ENCODE results near the gene SLC35D1. TPM values are rescaled to one million over a fixed set of nuclear protein-coding genes. Genes with fewer than 3 reads are reported as not detected.

The SLC35D1 gene
- total and polyA plus RNA-seq, 2 of the 8 experiments (the other 6 are each of a cell fraction or from before 2014, with no cell fraction given), result 1.2 to 2.7 TPM

GRCh38 chr1:67062412-67062811 lies 8.5 kb upstream of the SLC35D1 start:
- Histone ChIP-seq H3K18ac (ENCODE audit: extremely low read depth, low read length) (no peak overlapping the region), H3K9ac (replicated peaks in 1 of 4; ENCODE audit: extremely low read depth in 1 of 4, low read depth in 3 of 4, low read length in 3 of 4) (no peak overlapping the region), H3K9me3 (ENCODE audit: insufficient read depth in 2 of 2, low read depth in 1 of 2, low read length in 1 of 2) (peaks cover 2% of the 10 kb centered on the region in 2 experiments), H2BK12ac (ENCODE audit: low read depth, low read length) (no peak overlapping the region), H3K27ac (ENCODE audit: low read depth, low read length) (no peak overlapping the region), H3K36me3 (ENCODE audit: control insufficient read depth in 2 of 4, insufficient read depth in 4 of 4, low read length in 3 of 4) (no peaks in the 10 kb centered on the region), H4K5ac (ENCODE audit: insufficient read length, low read depth, low read length) (no peak overlapping the region), H3K23ac (ENCODE audit: insufficient read length) (no peak overlapping the region), H3K79me1 (ENCODE audit: low read depth, low read length) (no peaks in the 10 kb centered on the region), H4K8ac (ENCODE audit: extremely low read depth, insufficient read depth, low read length) (no peak overlapping the region), H2BK15ac (ENCODE audit: low read length) (no peak overlapping the region), H4K91ac (replicated peaks; ENCODE audit: insufficient read length, low read length) (no peak overlapping the region), H3K56ac (replicated peaks; ENCODE audit: insufficient read length, low read depth, low read length) (no peak overlapping the region), H2AFZ (ENCODE audit: low read length) (no peak overlapping the region), H3K4ac (replicated peaks; ENCODE audit: insufficient read length, low read depth, low read length) (no peak overlapping the region), H2BK120ac (replicated peaks; ENCODE audit: low read depth, low read length) (no peak overlapping the region), H3K4me2 (ENCODE audit: insufficient read depth in 1 of 2, low read depth in 2 of 2, low read length in 2 of 2) (no peak overlapping the region), H2AK5ac (ENCODE audit: low read depth, low read length) (no peak overlapping the region), H4K20me1 (replicated peaks in 1 of 2; ENCODE audit: control insufficient read depth in 1 of 2, insufficient read depth in 2 of 2, low read length in 2 of 2) (no peaks in the 10 kb centered on the region), H3K4me1 (replicated peaks in 1 of 4; ENCODE audit: control insufficient read depth in 3 of 4, insufficient read depth in 4 of 4, low read length in 3 of 4) (peaks cover 0 to 5% (median 0%) of the 10 kb centered on the region in 4 experiments; a peak in 3 of 7 replicates), H3K14ac (ENCODE audit: insufficient read length) (no peak overlapping the region), H3K27me3 (replicated peaks in 1 of 4; ENCODE audit: control insufficient read depth in 3 of 4, extremely low read depth in 1 of 4, insufficient read depth in 3 of 4, low read length in 3 of 4) (no peaks in the 10 kb centered on the region), H2BK20ac (ENCODE audit: low read length) (no peak overlapping the region), H3K4me3 (ENCODE audit: extremely low read depth in 1 of 4, insufficient read depth in 2 of 4, low read depth in 3 of 4, low read length in 4 of 4) (no peak overlapping the region), H3K79me2 (ENCODE audit: control insufficient read depth in 1 of 2, insufficient read depth in 2 of 2, low read length in 2 of 2) (no peaks in the 10 kb centered on the region), H2BK5ac (ENCODE audit: low read depth, low read length) (no peak overlapping the region), H3K23me2 (ENCODE audit: low read depth, low read length) (no peaks in the 10 kb centered on the region)
- 100% methylated on average over 1 of the region's 1 CpG; no CpG with 5 or more reads in 1 of the 2 experiments for WGBS, 2 experiments (ENCODE audit: extremely low coverage in 1 of 2, insufficient coverage in 1 of 2, insufficient read length in 1 of 2, insufficient replicate concordance in 2 of 2, low coverage in 1 of 2, low lambda C conversion rate in 2 of 2, missing lambda C conversion rate in 1 of 2)
- no peak for DNase-seq (ENCODE audit: low read depth in 1 of 2, low spot score in 2 of 2)
- no peak for FAIRE-seq
- CTCF ChIA-PET (ENCODE audit: partially characterized antibody), result interaction anchor here (1.4 kb wide), 1 partner anchor 67 kb away, joined by 4 read pairs; no protein-coding TSS in a partner anchor
- POLR2A ChIA-PET (ENCODE audit: partially characterized antibody), result no interaction called here
- TF ChIP-seq EP300 (IDR thresholded peaks at IDR 0.05; ENCODE audit: borderline replicate concordance in 1 of 2, low read depth in 2 of 2, low read length in 2 of 2) (no peak), TAF7 (optimal IDR thresholded peaks at IDR 0.05; ENCODE audit: borderline replicate concordance, low read depth, low read length) (no peak), RAD21 (IDR thresholded peaks at IDR 0.05 in 1 of 2, conservative IDR thresholded peaks at IDR 0.05 in 1 of 2; ENCODE audit: low read depth in 2 of 2, low read length in 2 of 2) (no peak), GABPA (IDR thresholded peaks at IDR 0.05; ENCODE audit: borderline replicate concordance, insufficient read depth, low read length) (no peak), SP1 (IDR thresholded peaks at IDR 0.05; ENCODE audit: low read depth, low read length) (no peak), SIRT6 (IDR thresholded peaks at IDR 0.05; ENCODE audit: low read length) (no peak), BCL11A (IDR thresholded peaks at IDR 0.05; ENCODE audit: low read depth in 2 of 2, low read length in 2 of 2) (no peak), FOSL1 (IDR thresholded peaks at IDR 0.05; ENCODE audit: insufficient read depth, low read depth, low read length) (no peak), SP2 (IDR thresholded peaks at IDR 0.05; ENCODE audit: low read length) (no peak), KDM1A (IDR thresholded peaks at IDR 0.05; ENCODE audit: borderline replicate concordance, low read length) (no peak), BACH1 (IDR thresholded peaks at IDR 0.05; ENCODE audit: low read length) (no peak), YY1 (IDR thresholded peaks at IDR 0.05; ENCODE audit: low read depth, low read length) (no peak), TCF12 (IDR thresholded peaks at IDR 0.05; ENCODE audit: low read depth, low read length) (no peak), SIN3A (conservative IDR thresholded peaks at IDR 0.05 in 1 of 2, IDR thresholded peaks at IDR 0.05 in 1 of 2; ENCODE audit: low read depth in 1 of 2, low read length in 2 of 2) (no peak), POU5F1 (IDR thresholded peaks at IDR 0.05; ENCODE audit: low read depth, low read length) (no peak)
